SU-DHL-6 (cell line): ENCODE measurements around the gene CCT5.

Experiments
- EZH2phosphoT487 ChIP-seq: fragments of 200-600 bp; sonication (generic), shearing (Covaris generic); conservative IDR thresholded peaks from 2 replicates; pipeline ENCODE4 v1.6.1; 2018; ENCODE audit warnings: mild to moderate bottlenecking, antibody characterized with exemption, low read length, moderate library complexity, mixed read lengths
- TF ChIP-seq, protein P1 (sequence below): fragments of 200-600 bp; sonication (generic); IDR thresholded peaks from one replicate; pipeline ENCODE4 v1.5.1; 2017; ENCODE audit warnings: antibody characterized with exemption, mild to moderate bottlenecking, low read length, moderate library complexity; ENCODE audit not compliant: insufficient read depth, poor library complexity, severe bottlenecking

- TF ChIP-seq, protein P1, sequence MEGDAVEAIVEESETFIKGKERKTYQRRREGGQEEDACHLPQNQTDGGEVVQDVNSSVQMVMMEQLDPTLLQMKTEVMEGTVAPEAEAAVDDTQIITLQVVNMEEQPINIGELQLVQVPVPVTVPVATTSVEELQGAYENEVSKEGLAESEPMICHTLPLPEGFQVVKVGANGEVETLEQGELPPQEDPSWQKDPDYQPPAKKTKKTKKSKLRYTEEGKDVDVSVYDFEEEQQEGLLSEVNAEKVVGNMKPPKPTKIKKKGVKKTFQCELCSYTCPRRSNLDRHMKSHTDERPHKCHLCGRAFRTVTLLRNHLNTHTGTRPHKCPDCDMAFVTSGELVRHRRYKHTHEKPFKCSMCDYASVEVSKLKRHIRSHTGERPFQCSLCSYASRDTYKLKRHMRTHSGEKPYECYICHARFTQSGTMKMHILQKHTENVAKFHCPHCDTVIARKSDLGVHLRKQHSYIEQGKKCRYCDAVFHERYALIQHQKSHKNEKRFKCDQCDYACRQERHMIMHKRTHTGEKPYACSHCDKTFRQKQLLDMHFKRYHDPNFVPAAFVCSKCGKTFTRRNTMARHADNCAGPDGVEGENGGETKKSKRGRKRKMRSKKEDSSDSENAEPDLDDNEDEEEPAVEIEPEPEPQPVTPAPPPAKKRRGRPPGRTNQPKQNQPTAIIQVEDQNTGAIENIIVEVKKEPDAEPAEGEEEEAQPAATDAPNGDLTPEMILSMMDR, result no peak
- no peak for TF ChIP-seq EZH2phosphoT487
These were observed 47.6 kb downstream of the CCT5 start for GRCh38 chr5:10297646-10298204.
